Gastroesophageal sphincter (tissue), 3 donors: ENCODE data around the gene CFAP77.

Experiments
- EP300 ChIP-seq: sonication (generic); formaldehyde crosslinking; IDR thresholded peaks from one replicate; pipeline ENCODE4 v1.6.1; 2017; ENCODE audit warnings: antibody characterized with exemption, mild to moderate bottlenecking
- POLR2AphosphoS5 ChIP-seq: sonication (generic); formaldehyde crosslinking; IDR thresholded peaks from one replicate; pipeline ENCODE4 v1.6.1; 2017; ENCODE audit warnings: antibody characterized with exemption
- TF ChIP-seq, protein P1 (sequence below), 4 experiments: fragments of 200-600 bp in 2 of 4; fragments of 450-650 bp in 2 of 4; sonication (generic) in 1 of 4; IDR thresholded peaks; one replicate each; pipeline ENCODE4 v1.5.1; 2017 to 2019; ENCODE audit warnings: antibody characterized with exemption in 4 of 4, mild to moderate bottlenecking in 2 of 4, moderate library complexity in 2 of 4

- TF ChIP-seq, protein P1, sequence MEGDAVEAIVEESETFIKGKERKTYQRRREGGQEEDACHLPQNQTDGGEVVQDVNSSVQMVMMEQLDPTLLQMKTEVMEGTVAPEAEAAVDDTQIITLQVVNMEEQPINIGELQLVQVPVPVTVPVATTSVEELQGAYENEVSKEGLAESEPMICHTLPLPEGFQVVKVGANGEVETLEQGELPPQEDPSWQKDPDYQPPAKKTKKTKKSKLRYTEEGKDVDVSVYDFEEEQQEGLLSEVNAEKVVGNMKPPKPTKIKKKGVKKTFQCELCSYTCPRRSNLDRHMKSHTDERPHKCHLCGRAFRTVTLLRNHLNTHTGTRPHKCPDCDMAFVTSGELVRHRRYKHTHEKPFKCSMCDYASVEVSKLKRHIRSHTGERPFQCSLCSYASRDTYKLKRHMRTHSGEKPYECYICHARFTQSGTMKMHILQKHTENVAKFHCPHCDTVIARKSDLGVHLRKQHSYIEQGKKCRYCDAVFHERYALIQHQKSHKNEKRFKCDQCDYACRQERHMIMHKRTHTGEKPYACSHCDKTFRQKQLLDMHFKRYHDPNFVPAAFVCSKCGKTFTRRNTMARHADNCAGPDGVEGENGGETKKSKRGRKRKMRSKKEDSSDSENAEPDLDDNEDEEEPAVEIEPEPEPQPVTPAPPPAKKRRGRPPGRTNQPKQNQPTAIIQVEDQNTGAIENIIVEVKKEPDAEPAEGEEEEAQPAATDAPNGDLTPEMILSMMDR (IDR thresholded peaks at IDR 0.05), result no peak
- TF ChIP-seq POLR2AphosphoS5 (no peak), EP300 (no peak)
These were observed 3.9 kb downstream of the CFAP77 start for GRCh38 chr9:132413926-132414325.
